ENCODE results near the gene ANO1. TPM values are rescaled to one million over a fixed set of nuclear protein-coding genes. Genes with fewer than 3 reads are reported as not detected.

The ANO1 gene
- 9.1 to 158 TPM (median 45.2 TPM) in 3 replicates for polyA plus RNA-seq
- polyA plus RNA-seq (2011; ENCODE audit: low read depth) = 0.95 TPM
- 25.4 and 26.4 TPM in 2 replicates for polyA plus RNA-seq (2011; cell fraction: cytosol; rRNA removed)
- polyA plus RNA-seq (2011; cell fraction: nucleus; rRNA removed) = 54.1 and 62.1 TPM in 2 replicates
- polyA plus RNA-seq (2012; ENCODE audit: low replicate concordance) = 0.80 and 125 TPM in 2 replicates
- polyA minus RNA-seq = 12.6 to 180 TPM (median 44.4 TPM) in 3 replicates
- 39.9 TPM for polyA minus RNA-seq (2011; cell fraction: cytosol; rRNA and poly(A)+ RNA removed)
- 36.9 and 58.1 TPM in 2 replicates for polyA minus RNA-seq (2011; cell fraction: nucleus; rRNA and poly(A)+ RNA removed)

DNA sequence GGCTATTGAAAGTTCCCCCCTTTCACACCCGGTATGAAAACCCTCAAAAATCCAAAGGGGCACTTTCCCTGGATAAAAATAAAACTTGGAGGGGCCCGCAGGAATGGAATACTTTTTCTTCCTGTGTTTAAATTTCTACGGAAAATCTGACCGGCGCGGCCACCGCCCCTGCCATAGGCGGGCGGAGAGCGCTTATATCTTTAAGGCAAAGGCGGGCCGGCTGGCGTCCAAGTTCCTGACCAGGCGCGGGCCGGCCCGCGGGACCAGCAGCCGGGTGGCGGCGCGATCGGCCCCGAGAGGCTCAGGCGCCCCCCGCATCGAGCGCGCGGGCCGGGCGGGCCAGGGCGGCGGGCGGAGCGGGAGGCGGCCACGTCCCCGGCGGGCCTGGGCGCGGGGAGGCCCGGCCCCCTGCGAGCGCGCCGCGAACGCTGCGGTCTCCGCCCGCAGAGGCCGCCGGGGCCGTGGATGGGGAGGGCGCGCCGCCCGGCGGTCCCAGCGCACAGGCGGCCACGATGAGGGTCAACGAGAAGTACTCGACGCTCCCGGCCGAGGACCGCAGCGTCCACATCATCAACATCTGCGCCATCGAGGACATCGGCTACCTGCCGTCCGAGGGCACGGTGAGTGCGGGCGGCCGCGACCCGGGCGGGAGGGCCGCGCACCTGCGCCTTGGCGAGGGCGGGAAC is at the start of gene ANO1:
TSS of gene ANO1 (plus strand) at position 223 of the 686 bp plus-strand sequence. CDS start at position 513, 290 bp downstream.
- no peak within 1 kb of the TSS for H2AFZ ChIP-seq (ENCODE audit: control insufficient read depth, low read length)
- peaks cover 3% of the 10 kb centered on the region for H3K9me1 ChIP-seq (ENCODE audit: control insufficient read depth, extremely low read depth, insufficient read depth, low read length)
- peaks cover 26% of the 10 kb centered on the region for H3K27me3 ChIP-seq (ENCODE audit: control insufficient read depth, extremely low read depth, insufficient read depth, low read length)
- peak within 1 kb of the TSS; percentile 42 to 69 (median 59) for H3K4me3 ChIP-seq (ENCODE audit: control insufficient read depth in 2 of 3, extremely low read depth in 1 of 3, insufficient read depth in 2 of 3, low read depth in 1 of 3, low read length in 3 of 3)
- no peaks in the 10 kb centered on the region for H4K20me1 ChIP-seq (ENCODE audit: control insufficient read depth, extremely low read depth, insufficient read depth, low read length)
- peak within 1 kb of the TSS; percentile 72 for H3K4me2 ChIP-seq (ENCODE audit: control insufficient read depth, extremely low read depth, insufficient read depth, low read depth, low read length)
- H3K27ac ChIP-seq (ENCODE audit: control insufficient read depth, insufficient read depth, low read length) = peak within 1 kb of the TSS; percentile 54
- FAIRE-seq (no peak), DNase-seq (ENCODE audit: low read depth, low spot score) (no peak)
- TF ChIP-seq, protein P1, sequence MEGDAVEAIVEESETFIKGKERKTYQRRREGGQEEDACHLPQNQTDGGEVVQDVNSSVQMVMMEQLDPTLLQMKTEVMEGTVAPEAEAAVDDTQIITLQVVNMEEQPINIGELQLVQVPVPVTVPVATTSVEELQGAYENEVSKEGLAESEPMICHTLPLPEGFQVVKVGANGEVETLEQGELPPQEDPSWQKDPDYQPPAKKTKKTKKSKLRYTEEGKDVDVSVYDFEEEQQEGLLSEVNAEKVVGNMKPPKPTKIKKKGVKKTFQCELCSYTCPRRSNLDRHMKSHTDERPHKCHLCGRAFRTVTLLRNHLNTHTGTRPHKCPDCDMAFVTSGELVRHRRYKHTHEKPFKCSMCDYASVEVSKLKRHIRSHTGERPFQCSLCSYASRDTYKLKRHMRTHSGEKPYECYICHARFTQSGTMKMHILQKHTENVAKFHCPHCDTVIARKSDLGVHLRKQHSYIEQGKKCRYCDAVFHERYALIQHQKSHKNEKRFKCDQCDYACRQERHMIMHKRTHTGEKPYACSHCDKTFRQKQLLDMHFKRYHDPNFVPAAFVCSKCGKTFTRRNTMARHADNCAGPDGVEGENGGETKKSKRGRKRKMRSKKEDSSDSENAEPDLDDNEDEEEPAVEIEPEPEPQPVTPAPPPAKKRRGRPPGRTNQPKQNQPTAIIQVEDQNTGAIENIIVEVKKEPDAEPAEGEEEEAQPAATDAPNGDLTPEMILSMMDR (optimal IDR thresholded peaks at IDR 0.05 in 1 of 3, IDR thresholded peaks at IDR 0.05 in 1 of 3, conservative IDR thresholded peaks at IDR 0.05 in 1 of 3; ENCODE audit: extremely low read depth in 1 of 3, insufficient read depth in 2 of 3, low read length in 3 of 3) = peak in 1 of 3 experiments; percentile 57
- TF ChIP-seq EZH2 (IDR thresholded peaks at IDR 0.05; ENCODE audit: low read length) = no peak
- peaks cover 31% of the 10 kb centered on the region for H3K79me2 ChIP-seq (ENCODE audit: control insufficient read depth, insufficient read depth, low read length)
- dilution Hi-C loops (cut with MboI; ENCODE audit: extremely low pct_ligation_motif_present, low sequenced_read_pairs) = no loop called here
- no peaks in the 10 kb centered on the region for H3K9me3 ChIP-seq (ENCODE audit: control insufficient read depth, low read depth, low read length)
- peak within 1 kb of the TSS; percentile 72 for H3K9ac ChIP-seq (ENCODE audit: control insufficient read depth, extremely low read depth, insufficient read depth, low read length)
- peaks cover 32% of the 10 kb centered on the region for H3K4me1 ChIP-seq (ENCODE audit: control insufficient read depth, extremely low read depth, insufficient read depth, low read length)
- H3K36me3 ChIP-seq (ENCODE audit: control insufficient read depth in 2 of 2, extremely low read depth in 1 of 2, insufficient read depth in 2 of 2, low read length in 2 of 2) = peaks cover 0 to 9% of the 10 kb centered on the region in 2 experiments

DNA sequence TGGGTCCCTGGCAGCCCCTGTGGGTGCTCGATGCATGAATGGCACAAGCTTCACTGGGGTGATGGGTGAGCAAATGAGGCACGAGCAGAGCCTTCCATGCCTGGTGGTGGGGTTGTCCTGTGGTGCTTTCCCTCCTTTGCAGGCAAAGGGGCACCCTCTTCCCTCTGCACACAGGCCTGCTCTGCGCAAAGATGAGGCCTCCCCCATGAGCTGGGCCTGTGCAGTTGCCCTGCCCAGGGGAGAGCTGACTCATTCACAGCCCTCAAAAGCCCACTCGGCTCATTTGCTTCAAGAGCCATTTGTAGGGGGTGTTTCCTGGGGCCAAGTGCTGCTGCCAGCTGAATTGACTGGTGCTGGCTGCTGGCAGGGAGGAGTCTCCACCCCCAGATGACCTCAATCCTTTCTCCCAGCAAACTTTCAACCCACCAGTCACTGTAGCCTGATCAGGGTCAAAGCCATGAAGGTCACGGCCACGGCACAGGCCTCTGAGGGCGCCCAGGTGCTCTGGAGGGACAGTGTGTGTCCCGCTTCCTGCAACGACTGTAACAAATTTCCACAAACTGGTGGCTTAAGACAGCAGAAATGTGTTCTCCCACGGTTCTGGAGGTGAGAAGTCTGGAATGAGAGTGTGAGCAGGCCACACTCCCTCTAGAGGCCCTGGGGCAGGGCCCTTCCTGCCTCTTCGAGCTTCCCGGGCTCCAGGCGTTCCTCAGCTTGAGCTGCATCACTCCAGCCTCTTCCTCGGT is 48.8 kb upstream of the ANO1 start:
- Histone ChIP-seq H3K9me3 (ENCODE audit: control insufficient read depth, low read depth, low read length) (peaks cover 9% of the 10 kb centered on the region), H3K79me2 (ENCODE audit: control insufficient read depth, insufficient read depth, low read length) (no peaks in the 10 kb centered on the region), H3K4me2 (ENCODE audit: control insufficient read depth, extremely low read depth, insufficient read depth, low read depth, low read length) (no peak overlapping the region), H3K27ac (ENCODE audit: control insufficient read depth, insufficient read depth, low read length) (no peak overlapping the region), H3K4me3 (ENCODE audit: control insufficient read depth in 2 of 3, extremely low read depth in 1 of 3, insufficient read depth in 2 of 3, low read depth in 1 of 3, low read length in 3 of 3) (no peak overlapping the region), H3K9me1 (ENCODE audit: control insufficient read depth, extremely low read depth, insufficient read depth, low read length) (no peaks in the 10 kb centered on the region), H4K20me1 (ENCODE audit: control insufficient read depth, extremely low read depth, insufficient read depth, low read length) (no peaks in the 10 kb centered on the region), H3K36me3 (ENCODE audit: control insufficient read depth in 2 of 2, extremely low read depth in 1 of 2, insufficient read depth in 2 of 2, low read length in 2 of 2) (no peaks in the 10 kb centered on the region), H3K9ac (ENCODE audit: control insufficient read depth, extremely low read depth, insufficient read depth, low read length) (no peak overlapping the region), H3K4me1 (ENCODE audit: control insufficient read depth, extremely low read depth, insufficient read depth, low read length) (no peaks in the 10 kb centered on the region), H3K27me3 (ENCODE audit: control insufficient read depth, extremely low read depth, insufficient read depth, low read length) (no peaks in the 10 kb centered on the region), H2AFZ (ENCODE audit: control insufficient read depth, low read length) (no peak overlapping the region)
- dilution Hi-C loops (cut with MboI; ENCODE audit: extremely low pct_ligation_motif_present, low sequenced_read_pairs) = no loop called here
- FAIRE-seq (no peak), DNase-seq (ENCODE audit: low read depth, low spot score) (no peak)
- TF ChIP-seq, protein P1 (optimal IDR thresholded peaks at IDR 0.05 in 1 of 3, IDR thresholded peaks at IDR 0.05 in 1 of 3, conservative IDR thresholded peaks at IDR 0.05 in 1 of 3; ENCODE audit: extremely low read depth in 1 of 3, insufficient read depth in 2 of 3, low read length in 3 of 3) = no peak
- TF ChIP-seq EZH2 (IDR thresholded peaks at IDR 0.05; ENCODE audit: low read length) = no peak

All from keratinocyte (primary cell).